SU-DHL-6 (cell line): ENCODE results near the gene SLC26A9.

Experiments used
- H2AFZ ChIP-seq: fragments of 200-600 bp; sonication (generic); 2 replicates; pipeline ENCODE4 v1.6.1; 2014; ENCODE audit warnings: low read depth, mild to moderate bottlenecking, moderate library complexity, mixed read lengths, antibody characterized with exemption, low read length; ENCODE audit not compliant: severe bottlenecking
- H3F3A ChIP-seq: fragments of 200-600 bp; shearing (Covaris generic); 2 replicates; pipeline ENCODE4 v1.6.0; 2016; ENCODE audit warnings: antibody characterized with exemption, mild to moderate bottlenecking; ENCODE audit not compliant: insufficient read depth
- H3K27ac ChIP-seq: fragments of 200-600 bp; sonication (generic); 2 replicates; pipeline ENCODE4 v1.5.1; 2016; ENCODE audit warnings: low read depth, mild to moderate bottlenecking, low read length, moderate library complexity, mixed read lengths
- H3K27me3 ChIP-seq: fragments of 200-600 bp; sonication (generic), shearing (Covaris generic); 2 replicates; pipeline ENCODE4 v1.6.0; 2014; ENCODE audit warnings: mild to moderate bottlenecking, low read length
- H3K36me3 ChIP-seq: fragments of 200-600 bp; sonication (generic); 2 replicates; pipeline ENCODE4 v1.6.1; 2014; ENCODE audit warnings: mild to moderate bottlenecking, low read length, mixed read lengths
- H3K4me2 ChIP-seq: fragments of 300-600, 200-600 bp; shearing (Covaris generic), sonication (generic); 2 replicates; pipeline ENCODE4 v1.6.0; 2014; ENCODE audit warnings: low read length, low read depth, mild to moderate bottlenecking; ENCODE audit not compliant: poor library complexity, severe bottlenecking
- H3K4me3 ChIP-seq: fragments of 200-600 bp; sonication (generic); 2 replicates; pipeline ENCODE4 v1.5.1; 2014; ENCODE audit warnings: antibody characterized with exemption, low read length, mild to moderate bottlenecking, mixed read lengths; ENCODE audit not compliant: insufficient read depth, poor library complexity, severe bottlenecking
- H3K79me2 ChIP-seq: fragments of 200-600 bp; sonication (generic); 2 replicates; pipeline ENCODE4 v1.6.1; 2014; ENCODE audit warnings: mild to moderate bottlenecking, low read length, moderate library complexity; ENCODE audit not compliant: insufficient read depth
- H3K9ac ChIP-seq: fragments of 200-600 bp; sonication (generic); 2 replicates; pipeline ENCODE4 v1.7.0; 2014; ENCODE audit warnings: mild to moderate bottlenecking, low read length
- H3K9me2 ChIP-seq: fragments of 200-600 bp; sonication (generic); replicated peaks from 2 replicates; pipeline ENCODE4 v1.6.1; 2014; ENCODE audit warnings: low read length; ENCODE audit not compliant: insufficient read depth
- H3K9me3 ChIP-seq: fragments of 200-600 bp; sonication (generic); 2 replicates; pipeline ENCODE4 v1.6.1; 2014; ENCODE audit warnings: low read length, mixed read lengths; ENCODE audit not compliant: insufficient read depth
- H4K20me1 ChIP-seq: fragments of 200-600 bp; sonication (generic); 2 replicates; pipeline ENCODE4 v1.6.1; 2014; ENCODE audit warnings: low read depth, mild to moderate bottlenecking, antibody characterized with exemption, low read length, moderate library complexity, mixed read lengths
- CTCF ChIP-seq: fragments of 200-600 bp; sonication (generic); IDR thresholded peaks from one replicate; pipeline ENCODE4 v1.5.1; 2017; ENCODE audit warnings: antibody characterized with exemption, mild to moderate bottlenecking, low read length, moderate library complexity; ENCODE audit not compliant: insufficient read depth, poor library complexity, severe bottlenecking
- EZH2phosphoT487 ChIP-seq: fragments of 200-600 bp; sonication (generic), shearing (Covaris generic); conservative IDR thresholded peaks from 2 replicates; pipeline ENCODE4 v1.6.1; 2018; ENCODE audit warnings: mild to moderate bottlenecking, antibody characterized with exemption, low read length, moderate library complexity, mixed read lengths

The SLC26A9 gene

GRCh38 chr1:205983925-205984725 is 40.9 kb upstream of the SLC26A9 start:
- H3K27ac ChIP-seq, result no peak overlapping the region
- H3K9me3 ChIP-seq, result no peaks in the 10 kb centered on the region
- H3K79me2 ChIP-seq, result no peaks in the 10 kb centered on the region
- peak; percentile 52 for TF ChIP-seq CTCF
- TF ChIP-seq EZH2phosphoT487, result no peak
- no peak overlapping the region for H2AFZ ChIP-seq
- no peaks in the 10 kb centered on the region for H3F3A ChIP-seq
- H3K4me3 ChIP-seq, result no peak overlapping the region
- H3K9ac ChIP-seq, result no peak overlapping the region
- H3K9me2 ChIP-seq, result no peaks in the 10 kb centered on the region
- no peaks in the 10 kb centered on the region for H4K20me1 ChIP-seq
- H3K36me3 ChIP-seq, result no peaks in the 10 kb centered on the region
- no peaks in the 10 kb centered on the region for H3K27me3 ChIP-seq
- no peak overlapping the region for H3K4me2 ChIP-seq

GRCh38 chr1:205981257-205981656 is 38.0 kb upstream of the SLC26A9 start:
- no peak overlapping the region for H3K4me2 ChIP-seq

GRCh38 chr1:205980237-205980870 is 37.1 kb upstream of the SLC26A9 start:
- Histone ChIP-seq H3K27me3 (no peaks in the 10 kb centered on the region), H4K20me1 (no peaks in the 10 kb centered on the region), H3K36me3 (no peaks in the 10 kb centered on the region), H3K9ac (no peak overlapping the region), H3F3A (no peaks in the 10 kb centered on the region), H3K27ac (no peak overlapping the region), H3K4me3 (no peak overlapping the region), H3K4me2 (no peak overlapping the region), H3K9me3 (no peaks in the 10 kb centered on the region), H3K9me2 (no peaks in the 10 kb centered on the region), H3K79me2 (no peaks in the 10 kb centered on the region), H2AFZ (no peak overlapping the region)
- TF ChIP-seq EZH2phosphoT487 (no peak), CTCF (no peak)

More at GRCh38 chr1:205981257-205981656, 38.0 kb upstream of the SLC26A9 start:
- no peaks in the 10 kb centered on the region for H3K9me2 ChIP-seq
- no peaks in the 10 kb centered on the region for H3K9me3 ChIP-seq
- H3K9ac ChIP-seq, result no peak overlapping the region
- no peaks in the 10 kb centered on the region for H3K27me3 ChIP-seq
- TF ChIP-seq CTCF, result no peak
- H3K27ac ChIP-seq, result no peak overlapping the region
- no peak overlapping the region for H2AFZ ChIP-seq
- H3F3A ChIP-seq, result no peaks in the 10 kb centered on the region
- no peaks in the 10 kb centered on the region for H3K36me3 ChIP-seq
- H4K20me1 ChIP-seq, result no peaks in the 10 kb centered on the region
- H3K79me2 ChIP-seq, result no peaks in the 10 kb centered on the region
- no peak overlapping the region for H3K4me3 ChIP-seq
